ENCODE results near the gene LAG3. TPM values are rescaled to one million over a fixed set of nuclear protein-coding genes. Genes with fewer than 3 reads are reported as not detected.

Gene LAG3
- total RNA-seq, 4 donors from 2014 or later, result 0.60 to 1.4 TPM; not detected in 2

DNA sequence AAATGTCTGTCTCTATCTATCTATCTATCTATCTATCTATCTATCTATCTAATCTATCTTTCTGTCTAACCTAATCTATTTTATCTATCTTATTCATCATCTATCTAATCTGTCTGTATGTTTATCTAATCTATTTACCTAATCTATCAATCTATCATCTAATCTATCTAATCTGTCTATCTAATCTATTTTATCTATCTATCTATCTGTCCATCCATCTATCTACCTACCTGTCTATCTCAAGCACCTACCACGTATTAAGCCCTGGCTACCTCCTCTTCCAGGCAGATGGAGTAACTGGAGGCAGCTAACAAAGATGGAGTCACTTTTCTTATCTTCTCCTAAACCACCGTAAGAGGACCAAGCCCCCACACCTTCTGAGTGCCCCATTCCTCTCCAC lies 22.8 kb downstream of the LAG3 start:
- Histone ChIP-seq H3K9me3 (no peaks in the 10 kb centered on the region), H3K27me3 (no peaks in the 10 kb centered on the region), H3K27ac (no peak overlapping the region), H3K4me3 (no peak overlapping the region), H3K36me3 (no peaks in the 10 kb centered on the region), H3K4me1 (no peaks in the 10 kb centered on the region)
- 79% methylated on average over 2 of the region's 2 CpGs for WGBS
- DNase-seq (ENCODE audit: low spot score in 2 of 2), result no peak
- no peak for TF ChIP-seq POLR2A (IDR thresholded peaks at IDR 0.05)
- no peak for TF ChIP-seq CTCF (IDR thresholded peaks at IDR 0.05)
- no peak for TF ChIP-seq POLR2AphosphoS5 (IDR thresholded peaks at IDR 0.05)
- TF ChIP-seq EP300 (IDR thresholded peaks at IDR 0.05), result no peak

- Histone ChIP-seq H3K4me1 (no peaks in the 10 kb centered on the region), H3K27me3 (no peaks in the 10 kb centered on the region), H3K9me3 (no peaks in the 10 kb centered on the region), H3K36me3 (no peaks in the 10 kb centered on the region), H3K27ac (no peak overlapping the region), H3K4me3 (no peak overlapping the region)
- WGBS, result 96% methylated on average over 4 of the region's 4 CpGs
- no peak for DNase-seq (ENCODE audit: low spot score in 2 of 2)
- TF ChIP-seq POLR2A (IDR thresholded peaks at IDR 0.05) (no peak), POLR2AphosphoS5 (IDR thresholded peaks at IDR 0.05) (no peak), CTCF (IDR thresholded peaks at IDR 0.05) (no peak), EP300 (IDR thresholded peaks at IDR 0.05) (no peak)
These were observed 24.3 kb downstream of the LAG3 start for GRCh38 chr12:6796576-6796975.

DNA sequence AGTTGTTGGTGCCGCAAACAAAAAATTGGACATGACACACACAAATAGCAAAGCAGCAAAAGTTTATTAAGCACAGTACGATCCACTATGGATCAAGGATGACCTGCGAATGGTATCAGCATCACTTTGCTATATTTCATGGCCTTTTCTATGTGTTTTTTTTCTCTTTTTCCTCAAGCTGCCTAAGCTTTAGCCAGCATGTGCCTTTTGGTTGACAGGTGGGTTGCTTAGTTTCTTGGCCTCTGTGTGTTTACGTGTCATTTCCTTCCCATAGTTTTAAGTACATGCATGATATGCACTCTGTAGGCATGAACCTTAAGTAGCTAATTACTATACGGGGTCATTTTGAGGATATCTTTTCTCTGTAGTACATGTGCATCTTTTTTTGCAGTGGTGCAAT lies 26.8 kb downstream of the LAG3 start:
- 84% methylated on average over 5 of the region's 5 CpGs for WGBS
- DNase-seq (ENCODE audit: low spot score in 2 of 2), result no peak

DNA sequence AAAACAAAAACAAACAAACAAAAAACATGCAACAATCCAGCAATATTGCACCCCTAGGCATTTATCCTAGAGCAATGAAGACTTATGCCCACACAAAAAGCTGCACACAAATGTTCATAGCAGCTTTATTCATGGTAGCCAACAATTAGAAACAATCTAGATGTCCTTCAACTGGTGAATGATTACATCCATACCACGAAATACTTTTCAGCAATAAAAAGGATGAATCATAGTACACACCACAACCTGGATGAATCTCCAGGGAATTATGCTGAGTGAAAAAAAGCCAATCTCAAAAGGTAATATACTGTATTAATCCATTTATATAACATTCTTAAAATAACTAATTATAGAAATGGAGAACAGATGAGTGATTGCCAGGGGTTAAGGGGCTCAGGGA lies 34.9 kb downstream of the LAG3 start:
- Histone ChIP-seq H3K27ac (no peak overlapping the region), H3K27me3 (no peaks in the 10 kb centered on the region), H3K4me3 (no peak overlapping the region), H3K9me3 (no peaks in the 10 kb centered on the region), H3K36me3 (no peaks in the 10 kb centered on the region), H3K4me1 (no peaks in the 10 kb centered on the region)
- DNase-seq (ENCODE audit: low spot score in 2 of 2), result no peak
- TF ChIP-seq EP300 (IDR thresholded peaks at IDR 0.05) (no peak), POLR2A (IDR thresholded peaks at IDR 0.05) (no peak), POLR2AphosphoS5 (IDR thresholded peaks at IDR 0.05) (no peak), CTCF (IDR thresholded peaks at IDR 0.05) (no peak)
- 46% methylated on average over 1 of the region's 1 CpG for WGBS

More for the DNA sequence above, 26.8 kb downstream of the LAG3 start:
- no peak overlapping the region for H3K27ac ChIP-seq
- H3K4me3 ChIP-seq, result no peak overlapping the region
- no peak for TF ChIP-seq EP300 (IDR thresholded peaks at IDR 0.05)
- TF ChIP-seq POLR2A (IDR thresholded peaks at IDR 0.05), result no peak
- no peak for TF ChIP-seq POLR2AphosphoS5 (IDR thresholded peaks at IDR 0.05)
- TF ChIP-seq CTCF (IDR thresholded peaks at IDR 0.05), result no peak
- no peaks in the 10 kb centered on the region for H3K27me3 ChIP-seq
- no peaks in the 10 kb centered on the region for H3K36me3 ChIP-seq
- no peaks in the 10 kb centered on the region for H3K9me3 ChIP-seq
- no peaks in the 10 kb centered on the region for H3K4me1 ChIP-seq

- Histone ChIP-seq H3K4me3 (no peak overlapping the region), H3K36me3 (no peaks in the 10 kb centered on the region), H3K9me3 (no peaks in the 10 kb centered on the region), H3K27me3 (no peaks in the 10 kb centered on the region), H3K27ac (no peak overlapping the region), H3K4me1 (no peaks in the 10 kb centered on the region)
- no peak for TF ChIP-seq CTCF (IDR thresholded peaks at IDR 0.05)
- TF ChIP-seq EP300 (IDR thresholded peaks at IDR 0.05), result no peak
- no peak for TF ChIP-seq POLR2AphosphoS5 (IDR thresholded peaks at IDR 0.05)
- no peak for TF ChIP-seq POLR2A (IDR thresholded peaks at IDR 0.05)
- WGBS, result 84% methylated on average over 10 of the region's 10 CpGs
- DNase-seq (ENCODE audit: low spot score in 2 of 2), result no peak
These were observed 36.7 kb downstream of the LAG3 start for GRCh38 chr12:6809056-6809455.
